Stimulated activated naive CD8-positive, alpha-beta T cell treated with anti-CD3 and anti-CD28 coated beads, Interleukin-15, Interleukin-2, amounts not matched to agents 100 ng/mL and 50 ng/mL, for 24 hours (primary cell): Measurements from ENCODE around the gene RHCG.

Experiments used
- H3K27ac Mint-ChIP-seq: one replicate; pipeline ENCODE4 v1.8.0; 2021; ENCODE audit warnings: mild to moderate bottlenecking, mixed read lengths
- H3K27me3 Mint-ChIP-seq: one replicate; pipeline ENCODE4 v1.8.0; 2021; ENCODE audit warnings: mixed read lengths
- H3K36me3 Mint-ChIP-seq: one replicate; pipeline ENCODE4 v1.8.0; 2021; ENCODE audit warnings: low read depth, mixed read lengths
- H3K4me1 Mint-ChIP-seq: one replicate; pipeline ENCODE4 v1.8.0; 2021; ENCODE audit warnings: low read depth, mixed read lengths
- H3K4me3 Mint-ChIP-seq: one replicate; pipeline ENCODE4 v1.8.0; 2021; ENCODE audit warnings: mild to moderate bottlenecking, mixed read lengths
- H3K9me3 Mint-ChIP-seq: one replicate; pipeline ENCODE4 v1.8.0; 2021; ENCODE audit warnings: mixed read lengths

The RHCG gene

GRCh38 chr15:89496155-89497098, at the start of gene RHCG:
Gene RHCG, minus strand, starts transcription at chr15:89496583. Its CDS starts 39 bp downstream, at chr15:89496544.
- H3K36me3 Mint-ChIP-seq: no peaks in the 10 kb centered on the region
- no peak within 1 kb of the TSS for H3K27ac Mint-ChIP-seq
- no peaks in the 10 kb centered on the region for H3K9me3 Mint-ChIP-seq
- H3K27me3 Mint-ChIP-seq: peaks cover 65% of the 10 kb centered on the region
- H3K4me3 Mint-ChIP-seq: no peak within 1 kb of the TSS
- peaks cover 5% of the 10 kb centered on the region for H3K4me1 Mint-ChIP-seq

GRCh38 chr15:89543389-89543788, 47.0 kb upstream of the RHCG start:
- Mint-ChIP-seq H3K4me3 (no peak overlapping the region), H3K27ac (no peak overlapping the region), H3K4me1 (no peaks in the 10 kb centered on the region), H3K27me3 (peaks cover 20% of the 10 kb centered on the region), H3K36me3 (no peaks in the 10 kb centered on the region), H3K9me3 (no peaks in the 10 kb centered on the region)

- H3K27ac Mint-ChIP-seq: no peak overlapping the region
- peaks cover 20% of the 10 kb centered on the region for H3K27me3 Mint-ChIP-seq
- H3K9me3 Mint-ChIP-seq: peaks cover 9% of the 10 kb centered on the region
- H3K36me3 Mint-ChIP-seq: no peaks in the 10 kb centered on the region
- no peak overlapping the region for H3K4me3 Mint-ChIP-seq
- H3K4me1 Mint-ChIP-seq: no peaks in the 10 kb centered on the region
Measured at GRCh38 chr15:89542369-89542768, 46.0 kb upstream of the RHCG start.

- Mint-ChIP-seq H3K4me1 (no peaks in the 10 kb centered on the region), H3K36me3 (no peaks in the 10 kb centered on the region), H3K9me3 (peaks cover 11% of the 10 kb centered on the region), H3K4me3 (no peak overlapping the region), H3K27me3 (peaks cover 23% of the 10 kb centered on the region), H3K27ac (no peak overlapping the region)
Measured at GRCh38 chr15:89539027-89539426, 42.6 kb upstream of the RHCG start.

GRCh38 chr15:89533861-89534544, 37.6 kb upstream of the RHCG start:
- H3K9me3 Mint-ChIP-seq: peaks cover 13% of the 10 kb centered on the region
- H3K27ac Mint-ChIP-seq: no peak overlapping the region
- H3K4me1 Mint-ChIP-seq: no peaks in the 10 kb centered on the region
- H3K27me3 Mint-ChIP-seq: peaks cover 9% of the 10 kb centered on the region
- no peak overlapping the region for H3K4me3 Mint-ChIP-seq
- H3K36me3 Mint-ChIP-seq: no peaks in the 10 kb centered on the region

GRCh38 chr15:89531796-89532537, 35.6 kb upstream of the RHCG start:
- Mint-ChIP-seq H3K9me3 (peaks cover 3% of the 10 kb centered on the region), H3K4me3 (no peak overlapping the region), H3K27ac (no peak overlapping the region), H3K36me3 (no peaks in the 10 kb centered on the region), H3K4me1 (no peaks in the 10 kb centered on the region), H3K27me3 (peaks cover 9% of the 10 kb centered on the region)

GRCh38 chr15:89530976-89531375, 34.6 kb upstream of the RHCG start:
- no peak overlapping the region for H3K4me3 Mint-ChIP-seq
- H3K27me3 Mint-ChIP-seq: peaks cover 7% of the 10 kb centered on the region
- H3K27ac Mint-ChIP-seq: no peak overlapping the region
- no peaks in the 10 kb centered on the region for H3K4me1 Mint-ChIP-seq
- H3K9me3 Mint-ChIP-seq: peaks cover 3% of the 10 kb centered on the region
- no peaks in the 10 kb centered on the region for H3K36me3 Mint-ChIP-seq

GRCh38 chr15:89528757-89529352, 32.5 kb upstream of the RHCG start:
- no peaks in the 10 kb centered on the region for H3K4me1 Mint-ChIP-seq
- H3K27me3 Mint-ChIP-seq: no peaks in the 10 kb centered on the region
- H3K36me3 Mint-ChIP-seq: no peaks in the 10 kb centered on the region
- H3K9me3 Mint-ChIP-seq: no peaks in the 10 kb centered on the region
- no peak overlapping the region for H3K4me3 Mint-ChIP-seq
- no peak overlapping the region for H3K27ac Mint-ChIP-seq

GRCh38 chr15:89526601-89527441, 30.4 kb upstream of the RHCG start:
- no peaks in the 10 kb centered on the region for H3K9me3 Mint-ChIP-seq
- H3K27me3 Mint-ChIP-seq: no peaks in the 10 kb centered on the region
- H3K4me3 Mint-ChIP-seq: no peak overlapping the region
- no peaks in the 10 kb centered on the region for H3K36me3 Mint-ChIP-seq
- H3K27ac Mint-ChIP-seq: no peak overlapping the region
- no peaks in the 10 kb centered on the region for H3K4me1 Mint-ChIP-seq

GRCh38 chr15:89526181-89526580, 29.8 kb upstream of the RHCG start:
- Mint-ChIP-seq H3K4me1 (no peaks in the 10 kb centered on the region), H3K27me3 (no peaks in the 10 kb centered on the region), H3K9me3 (no peaks in the 10 kb centered on the region), H3K27ac (no peak overlapping the region), H3K4me3 (no peak overlapping the region), H3K36me3 (no peaks in the 10 kb centered on the region)

GRCh38 chr15:89524184-89524583, 27.8 kb upstream of the RHCG start:
- H3K36me3 Mint-ChIP-seq: no peaks in the 10 kb centered on the region
- H3K4me3 Mint-ChIP-seq: no peak overlapping the region
- no peaks in the 10 kb centered on the region for H3K4me1 Mint-ChIP-seq
- H3K9me3 Mint-ChIP-seq: no peaks in the 10 kb centered on the region
- no peak overlapping the region for H3K27ac Mint-ChIP-seq
- H3K27me3 Mint-ChIP-seq: no peaks in the 10 kb centered on the region

- H3K27me3 Mint-ChIP-seq: peaks cover 3% of the 10 kb centered on the region
- H3K27ac Mint-ChIP-seq: no peak overlapping the region
- H3K9me3 Mint-ChIP-seq: no peaks in the 10 kb centered on the region
- no peaks in the 10 kb centered on the region for H3K36me3 Mint-ChIP-seq
- H3K4me3 Mint-ChIP-seq: no peak overlapping the region
- H3K4me1 Mint-ChIP-seq: no peaks in the 10 kb centered on the region
Measured at GRCh38 chr15:89523101-89523500, 26.7 kb upstream of the RHCG start.

GRCh38 chr15:89521605-89522004, 25.2 kb upstream of the RHCG start:
- Mint-ChIP-seq H3K27me3 (peaks cover 11% of the 10 kb centered on the region), H3K36me3 (no peaks in the 10 kb centered on the region), H3K9me3 (no peaks in the 10 kb centered on the region), H3K4me1 (no peaks in the 10 kb centered on the region), H3K27ac (no peak overlapping the region), H3K4me3 (no peak overlapping the region)

GRCh38 chr15:89515477-89515876, 19.1 kb upstream of the RHCG start:
- H3K36me3 Mint-ChIP-seq: no peaks in the 10 kb centered on the region
- H3K4me1 Mint-ChIP-seq: no peaks in the 10 kb centered on the region
- H3K27me3 Mint-ChIP-seq: peaks cover 36% of the 10 kb centered on the region
- H3K27ac Mint-ChIP-seq: no peak overlapping the region
- no peaks in the 10 kb centered on the region for H3K9me3 Mint-ChIP-seq
- H3K4me3 Mint-ChIP-seq: no peak overlapping the region
